HFFc6 (cell line): Measurements from ENCODE around the gene EGFL6. TPM values are rescaled to one million over a fixed set of nuclear protein-coding genes. Genes with fewer than 3 reads are reported as not detected.
A peak's percentile ranks its signal among the peaks of the same experiment; 100 is the strongest.
"Not testable (repeated sequence)": the region's sequence is repeated elsewhere in the genome, so short reads cannot be mapped to it uniquely, and the experiment has no call there.

Source experiments
- DNase-seq: peaks from one replicate; pipeline ENCODE4 v3.0.0-alpha.2; 2018
- H3K27ac Mint-ChIP-seq: 2 replicates; pipeline ENCODE4 v1.8.0; 2020; ENCODE audit warnings: mild to moderate bottlenecking, mixed read lengths
- H3K27me3 Mint-ChIP-seq: 2 replicates; pipeline ENCODE4 v1.8.0; 2021; ENCODE audit warnings: mild to moderate bottlenecking, moderate library complexity, mixed read lengths; ENCODE audit not compliant: insufficient read depth
- H3K36me3 Mint-ChIP-seq: 2 replicates; pipeline ENCODE4 v1.8.0; 2021; ENCODE audit warnings: low read depth, mixed read lengths
- H3K4me1 Mint-ChIP-seq: 2 replicates; pipeline ENCODE4 v1.8.0; 2020; ENCODE audit warnings: low read depth, mixed read lengths
- H3K4me3 Mint-ChIP-seq: 2 replicates; pipeline ENCODE4 v1.8.0; 2020; ENCODE audit warnings: mild to moderate bottlenecking, moderate library complexity, mixed read lengths
- H3K9me3 Mint-ChIP-seq: 2 replicates; pipeline ENCODE4 v1.8.0; 2020; ENCODE audit warnings: mild to moderate bottlenecking, mixed read lengths
- total RNA-seq, 6 experiments: library from RNA; stranded (reverse); fragmentation: NEBNext Ultra II Directional; extraction: Animal tissue kit (Norgen Biotek cat#: 25700); gene quantifications; 2 replicates in 1 of 6; 3 replicates in 5 of 6; pipeline ENCODE4 v1.2.3, GENCODE V29; 2021
- TF ChIP-seq, protein P1 (sequence below): fragments of 200-600 bp; sonication (generic); IDR thresholded peaks from 2 replicates; pipeline ENCODE4 v1.5.0; 2021; ENCODE audit warnings: antibody characterized with exemption, mild to moderate bottlenecking

The EGFL6 gene
- total RNA-seq, 6 experiments from 2014 or later, result not detected

DNA sequence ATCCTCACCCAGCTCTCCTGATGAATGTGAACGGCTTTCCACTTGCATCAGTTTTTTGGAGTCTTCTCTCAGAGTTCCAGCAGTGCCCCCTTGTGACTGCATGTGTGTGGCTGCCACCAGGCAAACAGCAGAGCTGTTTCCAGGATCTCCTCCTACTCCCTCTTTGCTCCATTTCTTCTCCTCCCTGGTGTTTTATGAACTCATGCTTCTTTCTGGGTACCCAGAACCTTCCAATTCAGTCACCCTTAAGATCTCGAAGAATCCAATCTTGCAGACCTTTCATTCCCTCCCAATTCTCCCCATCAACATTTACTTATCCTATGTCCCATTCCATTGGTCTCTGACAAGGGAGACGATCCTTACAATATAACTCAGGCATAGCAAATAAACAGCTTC lies 76.8 kb downstream of the EGFL6 start:
- H3K36me3 Mint-ChIP-seq, result no peaks in the 10 kb centered on the region
- H3K9me3 Mint-ChIP-seq, result no peaks in the 10 kb centered on the region
- H3K27me3 Mint-ChIP-seq, result no peaks in the 10 kb centered on the region; the same call in 1 of the 2 replicates
- DNase-seq, result peak; percentile 39
- H3K4me3 Mint-ChIP-seq, result no peak overlapping the region
- H3K27ac Mint-ChIP-seq, result no peak overlapping the region
- H3K4me1 Mint-ChIP-seq, result peaks cover 38% of the 10 kb centered on the region
- TF ChIP-seq, protein P1, sequence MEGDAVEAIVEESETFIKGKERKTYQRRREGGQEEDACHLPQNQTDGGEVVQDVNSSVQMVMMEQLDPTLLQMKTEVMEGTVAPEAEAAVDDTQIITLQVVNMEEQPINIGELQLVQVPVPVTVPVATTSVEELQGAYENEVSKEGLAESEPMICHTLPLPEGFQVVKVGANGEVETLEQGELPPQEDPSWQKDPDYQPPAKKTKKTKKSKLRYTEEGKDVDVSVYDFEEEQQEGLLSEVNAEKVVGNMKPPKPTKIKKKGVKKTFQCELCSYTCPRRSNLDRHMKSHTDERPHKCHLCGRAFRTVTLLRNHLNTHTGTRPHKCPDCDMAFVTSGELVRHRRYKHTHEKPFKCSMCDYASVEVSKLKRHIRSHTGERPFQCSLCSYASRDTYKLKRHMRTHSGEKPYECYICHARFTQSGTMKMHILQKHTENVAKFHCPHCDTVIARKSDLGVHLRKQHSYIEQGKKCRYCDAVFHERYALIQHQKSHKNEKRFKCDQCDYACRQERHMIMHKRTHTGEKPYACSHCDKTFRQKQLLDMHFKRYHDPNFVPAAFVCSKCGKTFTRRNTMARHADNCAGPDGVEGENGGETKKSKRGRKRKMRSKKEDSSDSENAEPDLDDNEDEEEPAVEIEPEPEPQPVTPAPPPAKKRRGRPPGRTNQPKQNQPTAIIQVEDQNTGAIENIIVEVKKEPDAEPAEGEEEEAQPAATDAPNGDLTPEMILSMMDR, result peak; percentile 74

DNA sequence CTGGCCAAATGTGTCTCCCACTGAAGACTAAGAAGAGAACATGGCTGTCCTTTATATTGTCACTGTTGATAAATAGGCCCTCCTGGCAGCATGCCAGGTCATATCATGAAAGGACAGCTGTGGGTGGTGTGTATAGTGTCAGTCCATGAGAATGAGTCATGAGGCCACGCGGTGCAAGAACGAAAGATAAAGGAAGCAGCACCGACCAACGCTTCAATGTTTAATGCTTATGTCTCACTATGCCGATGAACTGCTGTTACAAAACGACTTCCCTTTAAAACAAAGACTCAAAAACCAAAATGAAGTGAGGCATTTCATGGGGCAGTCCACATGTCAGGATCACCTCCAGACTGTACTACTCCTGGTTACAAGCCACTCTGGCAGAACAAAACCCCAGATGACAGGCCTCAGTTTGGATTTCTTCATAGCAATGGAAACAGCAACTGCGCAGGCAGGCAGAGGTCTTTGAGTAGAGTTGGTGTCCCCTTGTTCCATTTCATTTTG lies 78.4 kb downstream of the EGFL6 start:
- H3K4me3 Mint-ChIP-seq, result peak overlapping the region; percentile 63
- no peaks in the 10 kb centered on the region for H3K36me3 Mint-ChIP-seq
- DNase-seq, result peak; percentile 27
- peaks cover 49% of the 10 kb centered on the region for H3K4me1 Mint-ChIP-seq
- peak overlapping the region; percentile 82 for H3K27ac Mint-ChIP-seq
- no peaks in the 10 kb centered on the region for H3K9me3 Mint-ChIP-seq
- no peaks in the 10 kb centered on the region; the same call in 1 of the 2 replicates for H3K27me3 Mint-ChIP-seq
- TF ChIP-seq, protein P1, result no peak

DNA sequence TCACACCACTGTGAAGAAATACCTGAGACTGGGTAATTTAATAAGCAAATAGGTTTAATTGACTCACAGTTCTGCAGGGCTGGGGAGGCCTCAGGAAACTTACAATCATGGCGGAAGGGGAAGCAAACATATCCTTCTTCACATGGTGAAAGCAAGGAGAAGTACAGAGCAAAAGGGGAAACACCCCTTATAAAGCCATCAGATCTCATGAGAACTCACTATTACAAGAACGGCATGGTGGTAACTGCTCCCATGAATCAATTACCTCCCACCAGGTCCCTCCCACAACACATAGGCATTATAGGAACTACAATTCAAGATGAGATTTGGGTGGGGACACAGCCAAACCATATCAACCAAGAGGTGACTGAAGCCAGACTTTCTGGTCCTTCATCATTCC lies 78.9 kb downstream of the EGFL6 start:
- not testable (repeated sequence) for DNase-seq, H3K9me3 Mint-ChIP-seq, H3K27me3 Mint-ChIP-seq, H3K36me3 Mint-ChIP-seq, H3K4me3 Mint-ChIP-seq, H3K27ac Mint-ChIP-seq
- H3K4me1 Mint-ChIP-seq, result peaks cover 49% of the 10 kb centered on the region

DNA sequence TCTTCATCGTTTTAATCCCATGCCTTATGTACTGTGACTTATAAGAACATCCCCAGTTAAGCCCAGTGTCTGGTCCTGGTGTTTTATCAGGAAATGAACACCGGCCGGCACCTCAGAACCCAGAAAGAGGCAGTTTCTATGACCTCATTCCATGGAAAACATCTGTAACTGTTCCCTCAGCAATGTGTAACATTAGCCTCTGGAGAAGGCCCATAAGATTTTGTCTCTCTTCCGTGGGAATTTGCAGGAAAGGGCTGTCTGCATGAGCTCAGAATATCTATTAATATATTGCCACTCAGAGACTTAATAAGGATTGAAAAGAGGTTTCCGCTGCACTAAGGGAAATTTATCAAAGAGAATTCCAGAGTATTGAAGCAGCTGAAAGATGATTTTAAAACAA lies 80.4 kb downstream of the EGFL6 start:
- peaks cover 49% of the 10 kb centered on the region for H3K4me1 Mint-ChIP-seq
- no peaks in the 10 kb centered on the region for H3K36me3 Mint-ChIP-seq
- no peak overlapping the region for H3K4me3 Mint-ChIP-seq
- 0 out of 2 replicates have a peak overlapping the region, but pooled peaks have one; percentile 16 for H3K27ac Mint-ChIP-seq
- DNase-seq, result no peak
- TF ChIP-seq, protein P1, result no peak
- H3K27me3 Mint-ChIP-seq, result no peaks in the 10 kb centered on the region; the same call in 1 of the 2 replicates
- no peaks in the 10 kb centered on the region for H3K9me3 Mint-ChIP-seq

DNA sequence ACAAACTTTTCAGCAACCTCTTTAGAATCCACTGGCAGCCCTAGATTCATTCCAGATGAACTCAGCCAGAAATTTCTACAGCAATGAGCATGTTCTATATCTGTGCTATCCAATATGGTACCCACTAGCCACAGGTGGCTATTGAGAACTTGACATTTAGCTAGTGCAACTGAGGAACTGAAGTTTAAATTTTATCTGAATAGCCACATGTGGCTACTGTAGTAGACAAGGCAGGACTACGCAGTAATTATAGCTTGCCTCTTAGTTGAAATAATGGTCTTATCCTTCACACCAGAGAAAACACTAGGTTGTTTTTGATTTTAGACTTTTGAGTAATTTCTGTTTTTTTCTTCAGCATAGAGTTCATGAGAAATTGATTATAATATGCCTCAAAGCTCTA lies 80.9 kb downstream of the EGFL6 start:
- H3K27me3 Mint-ChIP-seq, result no peaks in the 10 kb centered on the region; the same call in 1 of the 2 replicates
- H3K27ac Mint-ChIP-seq, result no peak overlapping the region
- H3K9me3 Mint-ChIP-seq, result no peaks in the 10 kb centered on the region
- DNase-seq, result no peak
- no peak overlapping the region for H3K4me3 Mint-ChIP-seq
- H3K36me3 Mint-ChIP-seq, result no peaks in the 10 kb centered on the region
- H3K4me1 Mint-ChIP-seq, result peaks cover 49% of the 10 kb centered on the region
- TF ChIP-seq, protein P1, result no peak

DNA sequence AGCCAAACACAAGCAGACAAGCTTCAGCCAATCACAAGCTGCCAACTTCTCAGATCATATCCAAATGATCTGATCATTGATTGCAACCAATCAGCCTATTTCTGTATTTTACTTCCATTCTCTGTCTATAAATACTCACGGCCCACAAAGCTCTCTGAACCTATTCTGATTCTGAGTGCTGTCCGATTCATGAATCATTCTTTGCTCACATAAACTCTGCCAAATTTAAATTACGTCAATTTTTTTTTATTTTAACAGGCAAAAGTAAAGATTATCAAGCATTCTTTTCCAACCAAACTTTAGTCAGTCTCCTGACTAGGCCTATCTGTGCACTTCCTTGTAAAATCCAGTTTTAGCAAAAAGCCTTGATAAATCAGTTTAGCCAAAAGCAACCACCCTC lies 81.7 kb downstream of the EGFL6 start:
- peaks cover 44% of the 10 kb centered on the region for H3K4me1 Mint-ChIP-seq
- TF ChIP-seq, protein P1, result no peak
- H3K36me3 Mint-ChIP-seq, result no peaks in the 10 kb centered on the region
- peak overlapping the region; percentile 49; the same call in 1 of the 2 replicates for H3K27ac Mint-ChIP-seq
- DNase-seq, result no peak
- no peaks in the 10 kb centered on the region; the same call in 1 of the 2 replicates for H3K27me3 Mint-ChIP-seq
- no peaks in the 10 kb centered on the region for H3K9me3 Mint-ChIP-seq
- H3K4me3 Mint-ChIP-seq, result peak overlapping the region; percentile 20; the same call in 1 of the 2 replicates
